Activated CD8-positive, alpha-beta T cell treated with anti-CD3 and anti-CD28 coated beads, Interleukin-2, amount 10 ng/mL, durations not matched to agents 7 days and 5 days (primary cell): ENCODE results near the gene C2CD2. TPM values are rescaled to one million over a fixed set of nuclear protein-coding genes. Genes with fewer than 3 reads are reported as not detected.

Source experiments
- ATAC-seq: fragments of 150-1000 bp; cut with Tn5 transposase; one replicate; pipeline ENCODE4 v1.10.0; 2021; ENCODE audit warnings: moderate library complexity
- CTCF ChIA-PET: fragments of 350-600 bp; sonication (Branson Sonifier 250); formaldehyde crosslinking; loops from one replicate; lab custom pipeline; 2021; ENCODE audit warnings: antibody characterized with exemption; lab: Charles Lee
- POLR2A ChIA-PET: fragments of 350-600 bp; sonication (Branson Sonifier 250); formaldehyde crosslinking; loops from one replicate; lab custom pipeline; 2021; ENCODE audit warnings: antibody characterized with exemption; lab: Charles Lee
- DNase-seq: peaks from one replicate; pipeline ENCODE4 v3.0.0-alpha.2; 2020
- H3K27ac Mint-ChIP-seq: one replicate; pipeline ENCODE4 v1.8.0; 2021; ENCODE audit warnings: mild to moderate bottlenecking, mixed read lengths
- H3K27me3 Mint-ChIP-seq: one replicate; pipeline ENCODE4 v1.8.0; 2021; ENCODE audit warnings: low read depth, mixed read lengths
- H3K36me3 Mint-ChIP-seq: one replicate; pipeline ENCODE4 v1.8.0; 2021; ENCODE audit warnings: low read depth, mixed read lengths
- H3K4me1 Mint-ChIP-seq: one replicate; pipeline ENCODE4 v1.8.0; 2021; ENCODE audit warnings: low read depth, mixed read lengths
- H3K4me3 Mint-ChIP-seq: one replicate; pipeline ENCODE4 v1.8.0; 2021; ENCODE audit warnings: mild to moderate bottlenecking, mixed read lengths
- H3K9me3 Mint-ChIP-seq: one replicate; pipeline ENCODE4 v1.8.0; 2022; ENCODE audit warnings: mixed read lengths; ENCODE audit not compliant: insufficient read depth
- total RNA-seq, 2 experiments: library from RNA; stranded (reverse); gene quantifications; one replicate each; pipeline ENCODE4 v1.2.3, GENCODE V29; 2021

The C2CD2 gene
- total RNA-seq, 2 experiments from 2014 or later: 5.5 to 5.6 TPM

- no peaks in the 10 kb centered on the region for H3K4me1 Mint-ChIP-seq
- no peak overlapping the region for H3K27ac Mint-ChIP-seq
- H3K27me3 Mint-ChIP-seq: no peaks in the 10 kb centered on the region
- ATAC-seq: no peak
- ChIA-PET CTCF (interaction anchor here (1.1 to 1.4 kb wide), 4 partner anchors 8 to 270 kb away, joined by 3 to 4 read pairs (median 3); no protein-coding TSS in a partner anchor), POLR2A (no interaction called here)
- no peaks in the 10 kb centered on the region for H3K9me3 Mint-ChIP-seq
- H3K4me3 Mint-ChIP-seq: no peak overlapping the region
- peaks cover 4% of the 10 kb centered on the region for H3K36me3 Mint-ChIP-seq
- DNase-seq: no peak
These were observed 106.6 kb downstream of the C2CD2 start for GRCh38 chr21:41847066-41847804.

DNA sequence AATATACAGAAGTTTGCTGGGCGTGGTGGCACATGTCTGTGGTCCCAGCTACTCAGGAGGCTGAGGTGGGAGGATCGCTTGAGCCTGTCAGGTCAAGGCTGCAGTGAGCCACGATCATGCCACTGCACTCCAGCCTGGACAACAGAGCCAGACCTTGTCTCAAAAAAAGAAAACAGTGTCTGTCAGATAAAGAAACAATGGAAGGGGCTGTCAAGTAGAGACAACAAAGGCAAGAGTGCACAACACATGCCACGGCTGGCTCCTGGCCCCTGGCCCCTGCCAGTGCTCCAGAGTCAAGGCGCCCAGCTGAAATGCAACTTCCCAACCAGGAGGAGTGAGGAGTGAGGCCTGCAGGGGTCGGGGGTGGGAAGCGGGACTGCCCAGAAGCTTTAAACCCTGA is 107.3 kb downstream of the C2CD2 start:
- Mint-ChIP-seq H3K27ac (no peak overlapping the region), H3K36me3 (peaks cover 2% of the 10 kb centered on the region), H3K4me1 (no peaks in the 10 kb centered on the region), H3K9me3 (no peaks in the 10 kb centered on the region), H3K4me3 (no peak overlapping the region), H3K27me3 (no peaks in the 10 kb centered on the region)
- POLR2A ChIA-PET: no interaction called here
- no peak for ATAC-seq
- no peak for DNase-seq
- CTCF ChIA-PET: interaction anchor here (1.1 to 1.4 kb wide), 4 partner anchors 9 to 271 kb away, joined by 3 to 4 read pairs (median 3); no protein-coding TSS in a partner anchor

GRCh38 chr21:41846033-41846317 is 107.8 kb downstream of the C2CD2 start:
- ATAC-seq (no peak), DNase-seq (no peak)
- H3K36me3 Mint-ChIP-seq: peaks cover 7% of the 10 kb centered on the region
- no peaks in the 10 kb centered on the region for H3K4me1 Mint-ChIP-seq
- H3K27me3 Mint-ChIP-seq: no peaks in the 10 kb centered on the region
- H3K27ac Mint-ChIP-seq: no peak overlapping the region
- ChIA-PET CTCF (interaction anchor here (1.2 kb wide), 1 partner anchor 9 kb away, joined by 4 read pairs; no protein-coding TSS in a partner anchor), POLR2A (no interaction called here)
- no peaks in the 10 kb centered on the region for H3K9me3 Mint-ChIP-seq
- H3K4me3 Mint-ChIP-seq: no peak overlapping the region

DNA sequence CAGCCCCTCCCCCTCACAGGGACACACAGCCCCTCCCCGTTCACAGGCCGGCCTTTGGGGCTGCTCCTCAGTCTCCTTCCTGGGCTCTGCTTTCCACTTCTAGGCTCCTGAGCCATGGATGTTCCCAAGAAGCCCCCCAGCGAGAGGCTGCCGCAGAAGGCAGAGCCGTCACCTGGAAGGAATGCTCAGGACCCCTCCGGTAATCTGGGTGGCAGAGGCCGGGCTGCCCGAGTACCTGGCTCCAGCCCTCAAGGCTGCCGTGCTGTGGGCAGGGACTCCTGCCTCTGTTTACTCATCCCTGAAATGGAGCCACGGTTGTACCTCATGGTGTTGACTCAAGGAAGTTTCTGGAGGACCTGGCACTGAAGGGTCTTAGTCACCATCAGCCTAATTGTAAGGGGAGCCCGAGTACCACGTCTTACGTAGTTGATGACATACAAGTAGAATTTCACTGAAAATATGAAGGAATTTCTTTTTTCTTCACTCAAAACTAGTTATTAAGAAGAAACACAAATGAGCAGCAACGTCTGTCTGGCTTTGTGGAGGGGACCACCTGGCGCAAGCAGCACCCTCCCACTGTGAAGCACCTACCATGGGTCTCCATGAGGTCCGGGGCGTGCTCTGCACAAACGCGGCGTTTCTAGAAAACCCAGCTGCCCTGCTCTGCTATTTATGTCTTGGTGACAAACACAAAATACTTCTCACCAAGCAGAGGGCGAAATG is 108.3 kb downstream of the C2CD2 start:
- peaks cover 11% of the 10 kb centered on the region for H3K36me3 Mint-ChIP-seq
- H3K27ac Mint-ChIP-seq: no peak overlapping the region
- H3K27me3 Mint-ChIP-seq: no peaks in the 10 kb centered on the region
- ATAC-seq (no peak), DNase-seq (no peak)
- H3K4me3 Mint-ChIP-seq: no peak overlapping the region
- no peaks in the 10 kb centered on the region for H3K4me1 Mint-ChIP-seq
- ChIA-PET CTCF (no interaction called here), POLR2A (no interaction called here)
- H3K9me3 Mint-ChIP-seq: no peaks in the 10 kb centered on the region

DNA sequence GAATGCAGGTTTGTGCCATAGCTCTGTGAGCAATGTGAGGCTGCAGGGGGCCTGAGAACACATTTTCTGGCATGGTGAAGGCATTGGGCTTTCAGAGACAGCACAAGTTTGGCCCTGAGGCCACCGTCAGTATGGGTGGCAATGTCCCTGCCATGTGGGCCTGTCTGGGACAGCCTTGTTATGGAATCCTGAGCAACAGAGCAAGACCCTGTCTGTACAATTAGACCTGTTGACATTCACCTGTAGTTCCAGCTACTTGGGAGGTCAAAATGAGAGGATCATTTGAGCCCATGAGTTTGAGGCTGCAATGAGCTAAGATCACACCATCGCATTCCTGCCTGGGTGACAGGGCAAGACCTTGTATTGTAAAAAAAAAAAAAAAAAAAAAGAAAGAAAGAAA is 110.2 kb downstream of the C2CD2 start:
- H3K27me3 Mint-ChIP-seq: no peaks in the 10 kb centered on the region
- H3K27ac Mint-ChIP-seq: no peak overlapping the region
- no peaks in the 10 kb centered on the region for H3K9me3 Mint-ChIP-seq
- DNase-seq (no peak), ATAC-seq (no peak)
- H3K36me3 Mint-ChIP-seq: peaks cover 13% of the 10 kb centered on the region
- no peak overlapping the region for H3K4me3 Mint-ChIP-seq
- ChIA-PET POLR2A (no interaction called here), CTCF (no interaction called here)
- H3K4me1 Mint-ChIP-seq: no peaks in the 10 kb centered on the region

DNA sequence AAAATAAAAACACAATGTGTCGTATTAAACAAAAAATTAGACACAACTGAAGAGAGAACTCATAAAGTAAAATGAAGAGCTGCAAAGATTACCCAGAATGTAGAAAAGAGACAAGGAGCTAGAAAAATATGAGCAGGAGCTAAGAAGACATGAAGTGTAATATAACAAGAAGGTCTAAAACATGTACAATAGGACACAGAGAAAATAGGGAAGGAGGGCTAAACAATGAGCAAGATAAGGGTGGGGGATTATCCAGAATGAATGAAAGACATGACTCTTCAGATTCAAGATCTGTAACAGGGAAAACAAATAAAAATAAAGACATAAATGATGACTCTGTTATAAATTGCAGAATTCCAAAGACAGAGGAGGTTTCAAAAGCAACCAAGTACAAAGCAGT is 112.9 kb downstream of the C2CD2 start:
- H3K27me3 Mint-ChIP-seq: no peaks in the 10 kb centered on the region
- DNase-seq: no peak
- ChIA-PET CTCF (interaction anchor here (1.0 kb wide), 1 partner anchor 229 kb away, joined by 3 read pairs; no protein-coding TSS in a partner anchor), POLR2A (no interaction called here)
- no peaks in the 10 kb centered on the region for H3K4me1 Mint-ChIP-seq
- H3K27ac Mint-ChIP-seq: no peak overlapping the region
- no peak overlapping the region for H3K4me3 Mint-ChIP-seq
- H3K36me3 Mint-ChIP-seq: peaks cover 23% of the 10 kb centered on the region
- H3K9me3 Mint-ChIP-seq: no peaks in the 10 kb centered on the region
- no peak for ATAC-seq

- H3K36me3 Mint-ChIP-seq: peaks cover 27% of the 10 kb centered on the region
- H3K4me1 Mint-ChIP-seq: no peaks in the 10 kb centered on the region
- no peak for DNase-seq
- no peaks in the 10 kb centered on the region for H3K27me3 Mint-ChIP-seq
- H3K9me3 Mint-ChIP-seq: no peaks in the 10 kb centered on the region
- H3K4me3 Mint-ChIP-seq: no peak overlapping the region
- ChIA-PET CTCF (no interaction called here), POLR2A (no interaction called here)
- no peak overlapping the region for H3K27ac Mint-ChIP-seq
- no peak for ATAC-seq
These were observed 114.3 kb downstream of the C2CD2 start for GRCh38 chr21:41839387-41840000.

GRCh38 chr21:41837756-41838297 is 116.0 kb downstream of the C2CD2 start:
- Mint-ChIP-seq H3K27me3 (no peaks in the 10 kb centered on the region), H3K9me3 (no peaks in the 10 kb centered on the region), H3K4me1 (no peaks in the 10 kb centered on the region), H3K27ac (no peak overlapping the region), H3K4me3 (no peak overlapping the region), H3K36me3 (peaks cover 27% of the 10 kb centered on the region)
- ChIA-PET POLR2A (no interaction called here), CTCF (interaction anchor here (0.6 kb wide), 1 partner anchor 114 kb away, joined by 3 read pairs; no protein-coding TSS in a partner anchor)
- ATAC-seq (no peak), DNase-seq (no peak)

DNA sequence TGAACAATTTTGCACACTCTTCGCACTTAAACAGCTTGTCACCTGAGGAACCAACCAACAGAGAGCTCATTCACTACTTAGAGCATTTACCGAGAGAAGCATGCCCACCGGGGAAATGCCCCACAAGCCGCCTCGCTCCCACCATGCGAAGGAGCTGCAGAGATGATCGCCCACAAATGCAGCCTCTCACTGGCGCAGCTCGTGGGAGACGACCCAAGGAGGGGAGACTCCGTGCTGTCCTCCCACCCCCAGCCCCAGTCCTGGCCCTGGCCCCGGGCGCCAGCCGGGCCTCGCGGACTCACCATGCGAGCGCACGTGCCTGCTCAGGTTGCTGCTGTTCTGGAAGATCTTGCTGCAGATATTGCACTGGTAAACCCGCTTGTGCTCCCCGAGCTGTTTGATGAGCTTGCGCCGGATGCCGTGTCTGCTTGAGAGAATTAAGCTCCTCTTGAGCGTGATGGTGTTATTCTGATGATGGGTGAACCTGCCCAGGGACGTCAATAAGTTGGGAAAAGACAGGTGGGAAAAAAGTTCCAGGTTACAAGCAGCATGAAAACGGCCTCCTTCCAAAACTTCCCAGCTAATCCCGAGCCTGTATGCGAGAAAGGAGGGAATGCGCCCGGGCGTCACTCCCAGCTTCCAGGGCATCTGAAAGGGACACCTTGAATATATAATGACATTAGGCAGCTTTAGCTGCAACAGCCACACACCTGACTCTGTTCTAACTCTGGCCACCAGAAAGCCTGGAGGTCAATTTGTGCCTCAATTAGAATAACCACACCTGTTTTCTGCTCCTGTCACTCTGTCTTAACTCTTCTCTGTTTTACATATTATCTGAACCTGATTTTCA is 117.4 kb downstream of the C2CD2 start:
- Mint-ChIP-seq H3K27ac (no peak overlapping the region), H3K36me3 (peaks cover 26% of the 10 kb centered on the region), H3K9me3 (no peaks in the 10 kb centered on the region), H3K27me3 (no peaks in the 10 kb centered on the region), H3K4me1 (peaks cover 2% of the 10 kb centered on the region), H3K4me3 (no peak overlapping the region)
- POLR2A ChIA-PET: no interaction called here
- DNase-seq: no peak
- ATAC-seq: no peak
- CTCF ChIA-PET: no interaction called here

GRCh38 chr21:41835711-41836154 is 118.1 kb downstream of the C2CD2 start:
- ATAC-seq (no peak), DNase-seq (no peak)
- POLR2A ChIA-PET: no interaction called here
- Mint-ChIP-seq H3K9me3 (no peaks in the 10 kb centered on the region), H3K27ac (no peak overlapping the region), H3K36me3 (peaks cover 19% of the 10 kb centered on the region), H3K27me3 (no peaks in the 10 kb centered on the region), H3K4me1 (peaks cover 2% of the 10 kb centered on the region), H3K4me3 (no peak overlapping the region)
- CTCF ChIA-PET: no interaction called here
